ENCODE results near the gene CROCC2.

The CROCC2 gene

GRCh38 chr2:240998995-240999791, 93.1 kb downstream of the CROCC2 start:
- DNase-seq (ENCODE audit: low read depth in 2 of 2) = no peak

GRCh38 chr2:240999873-241000541, 93.9 kb downstream of the CROCC2 start:
- DNase-seq (ENCODE audit: low read depth in 2 of 2) = no peak

- DNase-seq (ENCODE audit: low read depth in 2 of 2) = no peak
Observed at GRCh38 chr2:241000831-241001321, 94.7 kb downstream of the CROCC2 start.

GRCh38 chr2:241001413-241002274, 95.5 kb downstream of the CROCC2 start:
- no peak for DNase-seq (ENCODE audit: low read depth in 2 of 2)

GRCh38 chr2:241002275-241003046, 96.3 kb downstream of the CROCC2 start:
- DNase-seq (ENCODE audit: low read depth in 2 of 2) = no peak

DNA sequence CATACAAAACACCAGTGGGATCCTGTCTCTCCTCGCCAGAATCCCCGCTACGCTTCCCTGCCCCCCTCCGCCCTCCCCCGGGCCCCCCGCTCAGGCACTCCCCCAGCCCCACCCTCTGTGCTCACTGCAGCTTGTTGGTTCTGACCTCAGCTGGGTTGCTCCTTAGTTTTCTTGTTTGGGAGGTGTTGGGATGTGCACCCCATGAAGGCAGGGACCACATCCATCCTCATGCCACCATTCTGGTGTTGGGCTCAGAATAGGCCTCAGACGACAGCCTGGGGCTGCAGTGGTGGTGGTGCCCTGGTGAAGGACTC, 96.9 kb downstream of the CROCC2 start:
- DNase-seq (ENCODE audit: low read depth in 2 of 2) = no peak

DNA sequence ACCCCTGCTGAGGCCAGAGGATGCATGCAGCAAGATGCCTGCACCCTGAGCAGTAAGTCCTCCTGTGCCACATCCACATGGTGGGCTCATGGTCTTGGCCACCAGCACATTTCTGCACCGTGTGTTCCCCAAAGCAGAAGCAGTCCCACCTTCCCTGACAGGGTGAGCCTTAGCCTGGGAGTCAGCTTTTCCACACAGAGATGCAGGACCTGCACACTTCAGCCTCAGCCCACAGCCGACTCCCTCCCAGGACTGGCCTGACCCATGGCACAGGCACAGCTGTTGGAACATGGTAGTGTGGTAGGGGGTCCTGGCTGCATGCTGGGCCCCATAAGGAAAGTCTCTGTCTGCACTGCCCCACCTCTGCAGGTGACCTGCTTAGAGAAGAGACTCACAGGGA, 97.2 kb downstream of the CROCC2 start:
- no peak for DNase-seq (ENCODE audit: low read depth in 2 of 2)

DNA sequence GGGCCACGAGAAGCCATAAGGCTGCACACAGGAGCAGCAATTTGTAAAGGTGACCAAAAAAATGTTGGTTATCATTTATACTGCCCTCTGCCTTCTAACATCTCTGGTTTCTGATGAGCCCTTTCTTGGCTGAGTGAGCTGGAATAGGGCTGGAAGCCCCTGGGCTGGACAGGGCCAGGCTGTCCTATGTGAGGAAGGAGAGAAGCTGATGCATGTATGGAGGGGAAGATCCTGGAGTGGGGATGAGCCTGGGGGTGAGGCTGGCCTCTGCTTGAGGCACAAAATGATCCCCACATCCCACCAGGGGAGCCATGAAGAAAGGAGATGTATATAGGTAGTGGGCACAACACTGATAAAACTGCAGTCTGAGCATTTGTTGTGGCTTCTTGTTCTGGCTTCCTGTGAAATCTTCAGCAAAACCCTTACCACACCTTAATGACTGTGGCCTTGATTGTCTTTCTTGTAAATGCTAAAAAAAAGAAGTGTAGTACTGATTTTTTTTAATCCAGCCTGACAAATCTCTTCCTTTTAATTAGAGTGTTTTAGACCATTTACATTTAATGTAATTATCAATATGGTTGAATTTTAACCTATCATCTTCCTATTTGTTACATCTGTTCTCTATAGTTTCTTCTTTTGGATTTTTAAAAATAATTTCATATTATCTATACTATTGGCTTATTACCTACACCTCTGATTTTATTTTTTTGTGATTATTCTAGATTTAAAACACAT, 97.9 kb downstream of the CROCC2 start:
- no peak for DNase-seq (ENCODE audit: low read depth in 2 of 2)

DNA sequence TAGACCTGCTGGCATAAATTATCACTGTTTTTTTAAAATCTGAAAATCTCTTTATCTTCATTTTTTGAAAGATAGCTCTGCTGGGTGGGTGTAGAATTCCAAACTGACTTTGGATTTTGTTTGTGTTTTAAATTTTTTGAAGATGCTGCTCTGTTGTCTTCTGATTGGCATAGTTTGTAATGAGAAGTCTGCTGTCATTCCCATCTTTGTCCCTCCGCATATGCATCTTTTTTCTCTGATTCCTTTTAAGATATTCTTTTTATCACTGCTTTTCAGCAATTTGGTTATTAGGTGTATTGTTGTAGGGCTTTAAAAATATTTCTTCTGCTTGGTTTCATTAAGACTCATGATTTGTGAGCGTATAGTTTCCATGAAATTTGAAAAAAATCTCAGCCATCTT, 99.4 kb downstream of the CROCC2 start:
- no peak for DNase-seq (ENCODE audit: low read depth in 2 of 2)

- DNase-seq (ENCODE audit: low read depth in 2 of 2) = no peak
Observed at GRCh38 chr2:241006412-241006811, 100.3 kb downstream of the CROCC2 start.

- DNase-seq (ENCODE audit: low read depth in 2 of 2) = no peak
Observed at GRCh38 chr2:241007111-241007510, 101.0 kb downstream of the CROCC2 start.

- no peak for DNase-seq (ENCODE audit: low read depth in 2 of 2)
Observed at GRCh38 chr2:241007880-241008710, 102.0 kb downstream of the CROCC2 start.

- DNase-seq (ENCODE audit: low read depth in 2 of 2) = no peak
Observed at GRCh38 chr2:241008711-241009121, 102.6 kb downstream of the CROCC2 start.

GRCh38 chr2:241009191-241009590, 103.1 kb downstream of the CROCC2 start:
- DNase-seq (ENCODE audit: low read depth in 2 of 2) = no peak

GRCh38 chr2:241009601-241010530, 103.7 kb downstream of the CROCC2 start:
- no peak for DNase-seq (ENCODE audit: low read depth in 2 of 2)

- DNase-seq (ENCODE audit: low read depth in 2 of 2) = no peak
Observed at GRCh38 chr2:241010531-241011295, 104.6 kb downstream of the CROCC2 start.

GRCh38 chr2:241011296-241011600, 105.1 kb downstream of the CROCC2 start:
- no peak for DNase-seq (ENCODE audit: low read depth in 2 of 2)

- no peak for DNase-seq (ENCODE audit: low read depth in 2 of 2)
Observed at GRCh38 chr2:241011751-241012510, 105.8 kb downstream of the CROCC2 start.

Data from stimulated activated CD4-positive, alpha-beta T cell treated with anti-CD3 and anti-CD28 coated beads, Interleukin-15, amount 100 ng/mL, for 48 hours (primary cell).